Superior temporal gyrus (tissue), 1 donor: Measurements from ENCODE around the gene TMC2.
"Not testable (repeated sequence)": the region's sequence is repeated elsewhere in the genome, so short reads cannot be mapped to it uniquely, and the experiment has no call there.

Experiments used
- DNase-seq: peaks from one replicate; pipeline ENCODE4 v3.0.0-alpha.2; 2016; ENCODE audit errors: extremely low spot score

TMC2 gene, protein sequence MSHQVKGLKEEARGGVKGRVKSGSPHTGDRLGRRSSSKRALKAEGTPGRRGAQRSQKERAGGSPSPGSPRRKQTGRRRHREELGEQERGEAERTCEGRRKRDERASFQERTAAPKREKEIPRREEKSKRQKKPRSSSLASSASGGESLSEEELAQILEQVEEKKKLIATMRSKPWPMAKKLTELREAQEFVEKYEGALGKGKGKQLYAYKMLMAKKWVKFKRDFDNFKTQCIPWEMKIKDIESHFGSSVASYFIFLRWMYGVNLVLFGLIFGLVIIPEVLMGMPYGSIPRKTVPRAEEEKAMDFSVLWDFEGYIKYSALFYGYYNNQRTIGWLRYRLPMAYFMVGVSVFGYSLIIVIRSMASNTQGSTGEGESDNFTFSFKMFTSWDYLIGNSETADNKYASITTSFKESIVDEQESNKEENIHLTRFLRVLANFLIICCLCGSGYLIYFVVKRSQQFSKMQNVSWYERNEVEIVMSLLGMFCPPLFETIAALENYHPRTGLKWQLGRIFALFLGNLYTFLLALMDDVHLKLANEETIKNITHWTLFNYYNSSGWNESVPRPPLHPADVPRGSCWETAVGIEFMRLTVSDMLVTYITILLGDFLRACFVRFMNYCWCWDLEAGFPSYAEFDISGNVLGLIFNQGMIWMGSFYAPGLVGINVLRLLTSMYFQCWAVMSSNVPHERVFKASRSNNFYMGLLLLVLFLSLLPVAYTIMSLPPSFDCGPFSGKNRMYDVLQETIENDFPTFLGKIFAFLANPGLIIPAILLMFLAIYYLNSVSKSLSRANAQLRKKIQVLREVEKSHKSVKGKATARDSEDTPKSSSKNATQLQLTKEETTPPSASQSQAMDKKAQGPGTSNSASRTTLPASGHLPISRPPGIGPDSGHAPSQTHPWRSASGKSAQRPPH

DNA sequence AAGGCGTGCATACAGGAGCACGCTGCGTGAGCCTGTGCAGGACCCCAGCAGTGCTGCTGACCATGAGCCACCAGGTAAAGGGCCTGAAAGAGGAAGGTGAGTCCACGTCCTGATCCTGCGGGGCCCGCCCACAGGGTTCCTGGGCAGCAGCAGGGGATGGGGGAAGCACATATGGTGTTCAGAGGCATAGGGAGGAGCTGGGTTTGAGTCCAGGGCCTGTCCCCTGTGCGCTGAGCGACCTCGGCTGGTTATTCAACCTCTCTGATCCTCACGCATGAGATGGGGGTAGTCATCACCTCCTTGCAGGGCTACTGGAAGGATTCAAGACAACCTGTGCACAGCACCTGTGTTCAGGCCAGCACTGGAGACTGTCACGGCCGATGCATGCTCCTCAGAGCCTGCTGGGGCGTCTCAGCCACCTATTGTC lies at the start of gene TMC2:
Gene TMC2 (plus strand): TSS at position 14 of the 427 bp plus-strand sequence. CDS start 49 bp downstream, at position 63.
- no peak for DNase-seq

DNA sequence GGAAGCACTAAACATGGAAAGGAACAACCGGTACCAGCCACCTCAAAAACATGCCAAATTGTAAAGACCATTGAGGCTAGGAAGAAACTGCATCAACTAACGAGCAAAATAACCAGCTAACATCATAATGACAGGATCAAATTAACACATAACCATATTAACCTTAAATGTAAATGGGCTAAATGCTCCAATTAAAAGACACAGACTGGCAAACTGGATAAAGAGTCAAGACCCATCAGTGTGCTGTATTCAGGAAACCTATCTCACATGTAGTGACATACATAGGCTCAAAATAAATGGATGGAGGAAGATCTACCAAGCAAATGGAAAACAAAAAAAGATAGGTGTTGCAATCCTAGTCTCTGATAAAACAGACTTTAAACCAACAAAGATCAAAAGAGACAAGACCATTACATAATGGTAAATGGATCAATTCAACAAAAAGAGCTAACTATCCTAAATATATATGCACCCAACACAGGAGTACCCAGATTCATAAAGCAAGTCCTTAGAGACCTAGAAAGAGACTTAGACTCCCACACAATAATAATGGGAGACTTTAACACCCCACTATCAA lies 33.5 kb upstream of the TMC2 start:
- not testable (repeated sequence) for DNase-seq

DNA sequence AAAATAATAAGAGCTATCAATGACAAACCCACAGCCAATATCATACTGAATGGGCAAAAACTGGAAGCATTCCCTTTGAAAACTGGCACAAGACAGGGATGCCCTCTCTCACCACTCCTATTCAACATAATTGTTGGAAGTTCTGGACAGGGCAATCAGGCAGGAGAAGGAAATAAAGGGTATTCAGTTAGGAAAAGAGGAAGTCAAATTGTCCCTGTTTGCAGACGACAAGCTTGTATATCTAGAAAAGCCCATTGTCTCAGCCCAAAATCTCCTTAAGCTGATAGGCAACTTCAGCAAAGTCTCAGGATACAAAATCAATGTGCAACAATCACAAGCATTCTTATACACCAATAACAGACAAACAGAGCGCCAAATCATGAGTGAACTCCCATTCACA lies 31.6 kb upstream of the TMC2 start:
- not testable (repeated sequence) for DNase-seq

DNA sequence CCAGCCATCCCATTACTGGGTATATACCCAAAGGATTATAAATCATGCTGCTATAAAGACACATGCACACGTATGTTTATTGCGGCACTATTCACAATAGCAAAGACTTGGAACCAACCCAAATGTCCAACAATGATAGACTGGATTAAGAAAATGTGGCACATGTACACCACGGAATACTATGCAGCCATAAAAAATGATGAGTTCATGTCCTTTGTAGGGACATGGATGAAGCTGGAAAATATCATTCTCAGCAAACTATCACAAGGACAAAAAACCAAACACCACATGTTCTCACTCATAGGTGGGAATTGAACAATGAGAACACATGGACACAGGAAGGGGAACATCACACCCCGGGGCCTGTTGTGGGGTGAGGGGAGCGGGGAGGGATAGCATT lies 29.9 kb upstream of the TMC2 start:
- DNase-seq, result not testable (repeated sequence)

DNA sequence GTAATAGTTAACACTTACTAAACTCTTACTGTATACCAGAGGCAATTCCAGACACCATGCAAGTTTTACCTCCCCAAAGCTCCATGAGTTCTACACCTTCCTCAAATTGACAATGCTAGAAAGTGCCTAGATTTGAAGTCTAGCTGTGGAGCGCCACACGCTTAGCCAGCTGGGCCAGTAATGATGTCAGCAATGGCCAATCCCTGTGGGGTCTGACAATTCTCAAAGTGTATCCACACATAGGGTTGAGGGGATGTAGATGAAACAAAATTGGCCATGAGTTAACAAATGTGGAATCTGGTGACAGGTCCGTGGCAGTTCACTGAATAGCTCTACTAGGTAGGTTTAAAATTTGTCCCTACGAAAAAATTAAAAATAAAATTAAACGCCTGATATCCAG lies 28.9 kb upstream of the TMC2 start:
- DNase-seq, result no peak

DNA sequence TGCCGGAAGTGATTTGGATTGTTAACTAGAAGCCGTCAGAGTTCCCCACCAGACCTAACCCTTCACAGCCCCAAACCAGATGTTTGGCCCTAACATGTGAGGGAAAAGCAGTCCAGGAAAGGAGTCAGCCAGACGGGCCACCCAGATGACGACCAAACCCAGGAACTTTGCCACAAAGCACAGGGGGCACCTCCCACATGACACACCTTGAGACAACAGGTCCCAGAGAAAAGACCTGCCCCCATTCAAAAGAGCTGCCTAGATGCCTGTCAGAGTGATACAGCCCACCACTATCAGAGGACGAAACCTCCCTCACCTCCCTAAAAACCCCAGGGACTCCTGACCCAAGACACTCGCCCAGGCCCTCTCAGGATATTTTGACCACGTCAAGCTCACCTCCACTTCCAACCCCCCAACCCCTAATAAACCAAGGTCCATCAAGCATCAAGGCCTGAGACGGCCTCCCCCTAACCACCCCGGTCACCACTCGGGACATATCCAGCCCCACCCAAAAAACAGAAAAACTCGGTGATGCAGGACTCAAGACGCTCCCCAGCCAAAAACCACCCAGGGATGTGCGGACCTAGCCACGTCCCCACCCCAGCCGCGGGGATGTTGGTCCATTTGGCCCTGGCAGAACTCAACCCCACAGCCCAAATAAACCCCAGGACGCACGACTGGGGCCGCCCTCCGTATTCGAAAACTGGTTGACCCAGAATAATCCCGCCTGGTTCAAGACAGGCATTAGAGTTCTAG lies 28.3 kb upstream of the TMC2 start:
- no peak for DNase-seq

DNA sequence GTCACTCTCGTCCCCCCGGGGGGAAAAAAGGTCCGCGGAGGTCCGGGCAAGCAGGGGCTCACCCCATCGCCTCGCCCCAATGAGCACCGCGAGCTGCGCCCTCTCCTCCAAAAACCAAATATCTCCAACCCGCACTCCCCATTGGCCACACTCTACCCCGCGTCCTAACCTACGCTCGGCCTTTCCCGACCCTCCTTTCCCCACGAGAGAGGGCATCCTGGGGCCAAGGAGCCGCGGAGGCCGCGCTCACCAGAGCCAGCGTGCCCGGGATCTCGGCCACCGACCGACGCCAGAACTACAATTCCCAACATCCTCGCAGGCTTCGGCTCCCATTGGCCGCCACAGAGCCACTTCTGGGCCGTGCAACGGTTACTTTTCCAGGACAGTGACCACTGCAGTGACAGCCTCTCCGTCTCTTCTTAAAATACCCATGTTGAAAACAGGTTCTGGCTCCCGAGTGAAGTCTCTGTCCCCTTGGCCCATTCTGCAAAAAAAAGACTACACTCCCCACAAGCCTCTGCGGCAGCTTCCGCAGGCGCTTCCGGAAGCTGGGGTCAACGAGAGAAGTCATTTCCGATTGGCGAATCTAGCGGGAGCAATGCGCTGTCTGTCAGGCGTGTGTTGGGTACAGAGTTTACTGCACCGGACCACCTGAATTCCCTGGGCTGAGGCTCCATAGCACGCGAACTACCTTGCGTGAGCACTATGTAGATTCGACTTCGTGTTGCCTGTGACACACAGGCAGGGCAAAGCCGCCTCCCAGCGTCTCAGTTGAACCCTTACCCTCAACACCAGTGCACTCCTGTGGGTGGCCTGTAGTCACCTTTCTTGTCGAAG lies 27.5 kb upstream of the TMC2 start, which contains the start of gene ZNF343:
Gene ZNF343 (minus strand): TSS at position 285 of the 837 bp plus-strand sequence. CDS start 15,020 bp downstream, outside the sequence.
- peak; percentile 94 for DNase-seq

DNA sequence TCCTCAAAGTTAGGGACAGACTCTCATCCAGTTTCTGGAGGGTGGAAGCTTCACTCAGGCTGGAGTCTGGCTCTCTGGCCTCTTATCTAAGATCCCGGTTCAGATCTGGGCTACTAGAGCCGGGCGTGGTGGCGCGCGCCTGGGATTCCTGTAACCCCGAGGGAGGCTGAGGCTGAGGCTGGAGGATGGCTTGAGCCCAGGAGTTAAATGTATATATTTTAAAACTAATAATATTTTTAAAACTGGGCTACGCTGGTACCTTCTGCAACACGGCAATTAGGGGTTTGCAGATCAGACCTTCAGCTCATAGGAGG lies 26.9 kb upstream of the TMC2 start:
- no peak for DNase-seq

DNA sequence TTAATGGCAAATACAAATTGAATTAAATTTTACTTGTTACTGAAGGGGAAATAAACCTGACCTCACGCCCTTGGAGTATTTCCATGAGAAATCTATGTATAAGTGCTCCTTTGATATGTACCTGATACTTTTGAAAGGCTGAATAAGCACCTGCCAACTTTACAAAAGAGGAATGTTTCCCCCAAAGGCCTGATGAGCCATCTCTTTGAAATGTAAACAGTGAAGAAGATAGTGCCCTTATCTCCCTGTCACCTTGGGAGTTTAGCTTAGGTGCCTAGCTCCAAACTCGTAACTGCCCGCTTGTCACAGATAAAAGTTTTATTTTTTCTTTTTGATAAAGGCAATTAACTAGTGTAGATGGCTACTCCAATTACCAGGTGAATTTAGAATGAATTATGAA lies 26.6 kb upstream of the TMC2 start:
- DNase-seq, result no peak

DNA sequence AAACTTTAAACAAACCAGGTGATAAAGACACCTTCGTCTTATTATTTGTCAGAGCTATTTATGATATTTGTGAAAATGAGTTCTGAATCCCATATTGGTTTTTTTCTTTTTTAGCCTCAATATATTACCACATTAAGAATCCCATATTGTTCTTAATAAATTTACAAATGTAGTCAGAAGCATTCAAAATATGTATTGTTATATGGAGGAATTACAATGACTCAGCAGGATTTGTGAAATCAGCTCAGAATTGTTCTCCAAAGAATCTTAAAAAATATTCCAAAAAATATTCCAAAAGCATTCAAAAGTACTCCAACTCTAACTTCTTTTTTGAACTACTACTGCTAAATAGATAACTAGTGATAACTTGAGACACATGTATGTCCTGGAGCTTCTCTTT lies 21.2 kb upstream of the TMC2 start:
- no peak for DNase-seq

DNA sequence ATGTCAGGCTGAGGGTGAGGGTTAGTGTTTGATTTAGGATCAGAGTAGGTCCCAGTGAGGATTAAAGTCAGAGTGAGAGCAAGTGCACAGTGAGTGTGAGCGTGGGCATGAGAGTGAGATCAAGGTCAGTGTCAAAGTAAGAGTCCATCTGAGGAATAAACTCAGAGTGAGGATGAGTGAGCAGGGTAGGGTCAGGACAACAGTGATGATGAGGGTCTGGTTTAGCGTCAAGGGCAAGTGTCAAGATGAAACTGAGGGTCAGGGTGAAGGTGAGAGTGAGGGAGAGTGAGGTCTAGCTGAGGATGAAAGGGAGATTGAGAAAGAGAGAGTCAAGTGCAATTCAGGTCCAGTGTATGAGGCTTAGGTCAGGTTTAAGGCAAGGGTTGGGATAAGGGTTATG lies 20.0 kb upstream of the TMC2 start:
- DNase-seq, result no peak

DNA sequence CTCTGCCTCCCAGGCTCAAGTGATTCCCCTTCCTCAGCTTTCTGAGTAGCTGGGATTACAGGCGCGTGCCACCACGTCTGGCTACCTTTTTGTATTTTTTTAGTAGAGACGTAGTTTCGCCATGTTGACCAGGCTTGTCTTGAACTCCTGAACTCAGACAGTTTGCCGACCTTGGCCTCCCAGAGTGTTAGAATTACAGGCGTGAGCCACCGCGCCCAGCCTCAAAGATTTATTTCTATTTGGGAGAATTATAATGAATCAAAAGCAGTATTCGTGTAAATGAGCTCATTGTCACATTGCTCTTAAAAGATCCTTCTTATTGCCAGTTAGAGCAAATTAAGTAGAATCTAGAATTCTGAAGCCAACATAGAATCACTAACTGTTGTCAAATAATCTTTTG lies 18.3 kb upstream of the TMC2 start:
- DNase-seq, result no peak

DNA sequence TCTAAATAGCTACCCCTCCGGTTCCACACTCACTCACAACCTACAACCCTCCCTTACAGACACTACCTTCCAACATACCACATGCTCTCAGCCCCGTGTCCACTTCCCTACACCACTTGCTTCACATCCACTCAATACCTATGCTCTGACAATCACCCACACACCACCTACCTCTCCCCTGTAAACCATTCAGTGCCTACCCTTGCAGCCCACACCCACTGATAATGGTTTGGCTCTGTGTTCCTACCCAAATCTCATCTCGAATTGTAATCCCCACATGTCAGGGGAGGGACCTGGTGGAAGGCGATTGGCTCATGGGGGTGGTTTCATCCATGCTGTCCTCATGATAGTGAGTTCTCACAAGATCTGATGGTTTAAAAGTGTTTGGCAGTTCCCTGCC lies 17.8 kb upstream of the TMC2 start:
- no peak for DNase-seq

DNA sequence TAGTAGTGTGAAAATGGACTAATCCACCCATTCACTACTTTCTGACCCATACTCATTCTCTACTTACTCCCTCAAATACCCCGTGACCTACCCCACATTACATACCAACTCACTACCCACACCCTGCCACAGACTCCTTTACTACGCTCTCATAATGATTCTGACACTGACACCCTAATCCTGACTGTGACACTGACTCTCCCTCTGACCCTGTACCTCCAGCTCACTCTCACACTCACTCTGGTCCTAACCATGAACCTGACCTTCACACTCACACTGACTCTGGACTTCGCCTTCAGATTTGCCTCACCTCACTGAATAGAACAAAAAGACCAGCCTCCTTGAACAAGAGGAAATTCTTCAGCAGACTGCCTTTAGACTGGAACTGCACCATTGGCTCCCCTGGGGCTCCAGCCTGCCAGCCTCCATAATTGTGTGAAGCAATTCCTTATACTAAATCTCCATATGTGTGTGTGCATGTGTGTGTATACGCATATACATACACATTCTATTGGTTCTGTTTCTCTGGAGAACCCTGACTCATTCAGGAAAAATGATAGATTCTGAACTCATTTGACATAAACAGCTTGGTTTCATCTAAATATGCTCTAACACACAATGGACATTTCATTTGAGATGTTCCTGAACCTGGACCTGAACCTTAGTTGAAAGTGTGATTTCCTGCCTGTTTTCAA lies 17.1 kb upstream of the TMC2 start:
- DNase-seq, result no peak

DNA sequence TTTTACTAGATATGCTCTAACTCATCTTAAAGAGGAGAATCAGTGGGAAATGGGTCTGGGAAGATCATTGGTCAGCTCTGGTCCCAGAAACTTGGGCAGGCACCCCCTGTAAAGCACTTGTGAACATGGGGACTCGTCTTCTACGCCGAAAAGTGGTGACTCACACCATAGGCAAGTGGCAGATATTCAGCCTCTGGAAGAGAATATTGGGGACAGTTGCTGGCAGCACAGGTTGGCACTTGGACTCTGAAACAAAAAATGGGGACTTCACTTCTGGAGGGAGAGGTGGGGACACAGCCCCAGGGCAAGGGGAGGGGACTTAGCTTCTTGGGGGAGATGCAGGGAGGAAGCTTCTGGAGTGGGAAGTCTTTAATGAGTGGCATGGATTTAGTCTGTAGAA lies 15.8 kb upstream of the TMC2 start:
- no peak for DNase-seq

DNA sequence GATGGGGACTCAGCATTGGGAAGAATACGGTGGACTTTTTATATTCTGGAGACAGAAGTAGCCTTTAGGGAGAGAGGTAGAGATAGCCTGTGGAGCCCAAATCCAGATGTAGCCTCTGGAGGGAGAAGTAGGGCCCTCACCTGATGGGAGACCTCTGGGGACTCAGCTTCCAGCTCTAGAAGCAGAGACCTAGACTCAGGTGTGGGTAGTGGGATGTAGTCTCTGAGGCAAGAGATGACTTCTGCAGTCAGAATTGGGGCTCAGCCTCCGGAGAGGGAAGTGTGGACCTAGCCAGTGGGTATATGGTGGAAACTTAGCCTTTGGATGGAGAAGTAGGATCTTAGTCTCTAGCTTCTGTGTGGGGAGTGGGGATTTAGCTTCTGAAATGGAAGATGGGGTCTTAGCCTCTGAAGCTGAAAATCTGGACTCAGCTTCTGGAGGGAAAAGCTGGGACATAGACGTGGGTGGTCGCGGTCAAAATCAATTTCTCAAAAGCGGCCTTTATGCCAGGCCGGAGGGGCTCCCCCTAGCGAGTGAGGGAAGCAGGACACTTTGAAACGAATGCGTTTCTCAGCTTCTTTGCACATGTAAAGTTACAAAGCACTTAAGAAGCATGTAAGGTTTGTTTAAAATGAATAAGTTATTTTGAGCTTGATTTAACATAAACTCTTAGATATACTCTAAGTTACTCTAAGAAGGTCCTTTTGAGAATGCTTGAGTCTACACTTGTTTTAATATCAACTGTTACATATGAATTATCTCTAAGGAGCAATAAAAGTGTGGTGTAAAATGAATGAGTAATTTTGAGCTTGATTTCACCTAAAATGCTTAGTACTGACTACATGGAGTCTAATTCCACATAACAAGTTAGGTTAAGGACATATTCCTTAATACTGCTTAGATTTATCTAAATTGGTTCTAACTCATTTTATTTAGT lies 14.7 kb upstream of the TMC2 start:
- peak; percentile 75 for DNase-seq

DNA sequence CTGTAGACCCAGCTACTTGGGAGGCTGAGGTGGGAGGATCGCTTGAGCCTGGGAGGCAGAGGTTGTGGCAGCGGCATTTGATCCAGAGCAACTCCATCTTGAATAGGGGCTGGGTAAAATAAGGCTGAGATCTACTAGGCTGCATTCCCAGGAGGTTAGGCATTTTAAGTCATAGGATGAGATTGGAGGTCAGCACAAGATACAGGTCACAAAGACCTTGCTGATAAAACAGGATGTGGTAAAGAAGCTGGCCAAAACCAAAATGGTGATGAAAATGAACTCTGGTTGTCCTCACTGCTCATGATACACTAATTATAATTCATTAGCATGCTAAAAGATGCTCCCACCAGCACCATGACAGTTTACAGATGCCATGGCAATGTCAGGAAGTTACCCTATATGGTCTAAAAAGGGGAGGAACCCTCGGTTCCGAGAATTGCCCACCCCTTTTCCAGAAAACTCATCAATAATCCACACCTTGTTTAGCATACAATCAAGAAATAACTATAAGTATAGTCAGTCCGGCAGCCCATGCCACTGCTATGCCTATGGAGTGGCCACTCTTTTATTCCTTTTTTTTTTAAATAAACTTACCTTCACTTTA lies 13.4 kb upstream of the TMC2 start:
- DNase-seq, result not testable (repeated sequence)

DNA sequence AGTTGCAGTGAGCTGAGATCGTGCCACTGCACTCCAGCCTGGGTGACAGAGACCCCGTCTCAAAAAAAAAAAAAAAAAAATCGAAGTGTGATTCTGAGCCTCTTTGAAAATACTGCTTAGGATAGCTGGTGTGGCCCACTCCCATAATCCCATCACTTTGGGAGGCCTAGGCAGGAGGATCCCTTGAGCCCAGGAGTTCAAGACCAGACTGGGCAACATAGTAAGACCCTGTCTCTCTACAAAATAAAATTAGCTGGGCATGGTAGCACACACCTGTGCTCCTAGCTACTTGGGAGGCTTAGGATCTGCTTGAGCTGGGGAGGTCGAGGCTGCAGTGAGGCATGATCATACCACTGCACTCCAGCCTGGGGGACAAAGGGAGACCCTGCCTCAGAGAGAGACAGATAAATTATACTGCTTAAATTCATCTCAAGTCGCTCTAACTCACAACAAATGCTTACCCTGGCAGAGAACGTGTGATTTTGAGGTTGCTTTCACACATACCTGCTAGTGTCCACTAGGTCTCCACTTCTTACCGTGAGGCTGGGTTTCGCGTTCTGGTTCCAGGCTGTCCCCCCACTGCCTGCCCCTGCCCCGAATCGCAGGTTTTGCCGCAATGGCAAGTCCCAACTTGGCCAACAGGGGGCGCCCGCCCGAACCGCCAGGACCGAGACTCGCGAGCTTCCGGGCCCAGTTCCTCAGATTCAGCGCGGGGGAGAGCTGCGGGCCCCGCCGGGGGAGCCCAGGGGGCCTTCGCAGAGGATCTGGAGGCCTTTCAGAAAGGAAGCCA lies 12.3 kb upstream of the TMC2 start:
- DNase-seq, result peak; percentile 88
